GM19468 (cell line): ENCODE results near the gene GNL1.

Source experiments
- ATAC-seq: cut with Tn5 transposase; IDR thresholded peaks from one replicate; pipeline ENCODE4 v1.9.1; 2021; ENCODE audit warnings: mild to moderate bottlenecking, moderate library complexity, moderate number of reproducible peaks; ENCODE audit not compliant: unreplicated experiment; ENCODE audit errors: extremely low read depth

Gene GNL1

GRCh38 chr6:30570740-30571074 is 14.4 kb upstream of the GNL1 start:
- no peak for ATAC-seq

- no peak for ATAC-seq
Measured at GRCh38 chr6:30570263-30570662, 14.0 kb upstream of the GNL1 start.

- ATAC-seq, result no peak
Measured at GRCh38 chr6:30568245-30568644, 12.0 kb upstream of the GNL1 start.

GRCh38 chr6:30565772-30566171 is 9.5 kb upstream of the GNL1 start:
- no peak for ATAC-seq

GRCh38 chr6:30564114-30564513 is 7.8 kb upstream of the GNL1 start:
- ATAC-seq, result no peak

GRCh38 chr6:30562470-30563425 is 6.5 kb upstream of the GNL1 start:
- no peak for ATAC-seq

- no peak for ATAC-seq
Measured at GRCh38 chr6:30560930-30561329, 4.6 kb upstream of the GNL1 start.

- no peak for ATAC-seq
Measured at GRCh38 chr6:30557683-30557981, 1.3 kb upstream of the GNL1 start.

GRCh38 chr6:30556906-30557682 is 805 bp upstream of the GNL1 start, which contains the start of gene PRR3:
PRR3 (plus strand) TSS chr6:30557295; CDS start chr6:30557345, 50 bp downstream.
- peak; percentile 50 for ATAC-seq

GRCh38 chr6:30555816-30556065 is 548 bp downstream of the GNL1 start:
- no peak for ATAC-seq

- no peak for ATAC-seq
Measured at GRCh38 chr6:30554962-30555815, 1.1 kb downstream of the GNL1 start.

- ATAC-seq, result no peak
Measured at GRCh38 chr6:30554404-30554803, 1.9 kb downstream of the GNL1 start.

GRCh38 chr6:30548375-30548774 is 7.9 kb downstream of the GNL1 start:
- ATAC-seq, result no peak

GRCh38 chr6:30547454-30547853 is 8.8 kb downstream of the GNL1 start:
- ATAC-seq, result no peak

GRCh38 chr6:30544666-30545272 is 11.5 kb downstream of the GNL1 start:
- no peak for ATAC-seq

- no peak for ATAC-seq
Measured at GRCh38 chr6:30543821-30544220, 12.5 kb downstream of the GNL1 start.

GRCh38 chr6:30542915-30543314 is 13.4 kb downstream of the GNL1 start:
- no peak for ATAC-seq

- no peak for ATAC-seq
Measured at GRCh38 chr6:30542404-30542725, 13.9 kb downstream of the GNL1 start.

GRCh38 chr6:30541515-30542403 is 14.5 kb downstream of the GNL1 start:
- ATAC-seq, result no peak

- ATAC-seq, result no peak
Measured at GRCh38 chr6:30537931-30538330, 18.4 kb downstream of the GNL1 start.
